GM12865 (cell line): Measurements from ENCODE around the gene PRDX5.
"Not testable (repeated sequence)": the region's sequence is repeated elsewhere in the genome, so short reads cannot be mapped to it uniquely, and the experiment has no call there.

Source experiments
- DNase-seq: peaks from one replicate; pipeline ENCODE4 v3.0.0; 2010; ENCODE audit warnings: low read depth
- H3K4me3 ChIP-seq: 2 replicates; pipeline ENCODE4 v1.5.1; 2011; ENCODE audit warnings: mild to moderate bottlenecking, low read depth, low read length, control low read depth
- CTCF ChIP-seq: IDR thresholded peaks from 2 replicates; pipeline ENCODE4 v1.5.1; 2011; ENCODE audit warnings: low read length, control low read depth, low read depth, inconsistent platforms; ENCODE audit not compliant: insufficient read depth; ENCODE audit errors: missing control alignments

The PRDX5 gene

GRCh38 chr11:64304032-64304315 is 13.9 kb upstream of the PRDX5 start:
- peak overlapping the region; percentile 64 for H3K4me3 ChIP-seq
- no peak for DNase-seq
- TF ChIP-seq CTCF = no peak

- peak; percentile 97 for DNase-seq
- peak overlapping the region; percentile 64 for H3K4me3 ChIP-seq
- peak; percentile 89 for TF ChIP-seq CTCF
These were observed 13.4 kb upstream of the PRDX5 start for GRCh38 chr11:64304316-64305072.

- DNase-seq = peak; percentile 100
- H3K4me3 ChIP-seq = peak within 1 kb of the TSS; percentile 94
- no peak for TF ChIP-seq CTCF
These were observed 12.7 kb upstream of the PRDX5 start, which contains the start of gene ESRRA for GRCh38 chr11:64305075-64305690. Gene ESRRA, plus strand, starts transcription at chr11:64305524. Its CDS starts 1,656 bp downstream, at chr11:64307180.

- DNase-seq = peak; percentile 78
- peak overlapping the region; percentile 94 for H3K4me3 ChIP-seq
- TF ChIP-seq CTCF = peak; percentile 47
These were observed 12.0 kb upstream of the PRDX5 start for GRCh38 chr11:64305691-64306562.

- peak overlapping the region; percentile 94 for H3K4me3 ChIP-seq
- no peak for DNase-seq
- no peak for TF ChIP-seq CTCF
These were observed 11.4 kb upstream of the PRDX5 start for GRCh38 chr11:64306563-64306875.

GRCh38 chr11:64306876-64307622 is 10.9 kb upstream of the PRDX5 start:
- peak; percentile 33 for DNase-seq
- TF ChIP-seq CTCF = no peak
- peak overlapping the region; percentile 94 for H3K4me3 ChIP-seq

GRCh38 chr11:64307795-64308194 is 10.1 kb upstream of the PRDX5 start:
- not testable (repeated sequence) for DNase-seq, H3K4me3 ChIP-seq
